ENCODE measurements around the gene CYP21A2. TPM values are rescaled to one million over a fixed set of nuclear protein-coding genes. Genes with fewer than 3 reads are reported as not detected.

Gene CYP21A2
- total RNA-seq, 1 donor from 2014 or later = not detected

DNA sequence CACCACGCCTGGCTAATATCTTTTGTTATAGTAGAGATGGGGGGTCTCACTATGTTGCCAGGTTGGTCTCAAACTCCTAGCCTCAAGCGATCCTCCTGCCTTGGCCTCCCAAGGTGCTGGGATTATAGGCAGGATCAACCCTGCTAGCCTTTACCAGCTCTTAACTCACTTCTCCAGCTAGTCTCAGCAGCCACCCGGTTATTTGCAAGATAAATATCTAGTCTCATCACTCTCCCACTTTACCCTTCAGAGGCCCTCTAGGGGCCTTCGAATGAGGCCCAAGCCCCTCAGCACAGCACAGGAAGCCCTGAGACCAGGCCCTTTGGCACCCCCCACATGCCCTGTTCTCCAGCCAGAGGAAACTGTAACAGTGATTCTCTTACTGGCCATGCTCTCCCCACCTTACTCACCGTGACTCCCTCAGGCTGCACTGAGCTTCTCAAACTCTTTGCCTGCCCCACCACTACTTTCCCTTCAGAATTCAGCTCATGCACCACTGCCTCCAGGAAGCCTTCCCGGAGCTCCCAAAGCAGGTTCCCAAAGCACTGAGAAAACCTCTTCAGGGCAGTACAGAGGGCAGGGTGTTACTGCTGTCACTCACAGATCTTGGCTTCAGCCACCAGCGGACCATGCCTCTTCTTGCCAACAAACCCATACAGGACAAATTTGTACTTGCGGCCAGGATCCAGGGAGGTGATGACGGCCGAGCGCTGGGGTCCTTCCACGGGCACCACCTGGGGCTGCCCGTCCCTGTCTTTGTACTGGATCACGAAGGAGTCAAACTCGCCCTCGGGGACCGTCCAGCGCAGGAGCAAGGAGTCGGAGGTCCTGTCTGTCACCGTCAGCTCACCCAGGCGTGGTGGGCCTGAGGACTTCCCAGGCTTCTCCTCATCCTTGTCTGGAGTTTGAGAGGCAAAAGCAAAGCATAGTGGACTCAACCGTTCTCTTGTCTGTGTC, 45.9 kb downstream of the CYP21A2 start:
- DNase-seq = no peak

DNA sequence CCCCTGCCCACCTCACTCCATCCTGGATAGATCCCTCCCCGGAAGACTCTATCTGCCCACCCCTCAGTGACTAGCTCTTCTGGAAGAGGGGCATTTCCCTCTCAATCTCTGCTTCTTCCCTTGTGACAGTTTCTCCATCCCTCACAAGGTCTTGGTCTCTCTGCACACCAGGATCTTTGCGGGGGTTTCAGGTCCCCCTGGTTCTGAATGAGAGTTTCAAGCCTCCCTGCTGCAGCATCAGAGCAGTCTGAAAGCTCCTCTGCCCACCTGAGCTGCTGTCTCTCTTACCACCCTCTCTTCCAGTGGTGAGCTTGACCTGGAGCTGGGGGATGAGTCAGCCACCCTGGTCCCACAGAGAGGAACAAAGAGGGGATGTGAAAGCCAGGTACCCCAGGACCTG, 46.6 kb downstream of the CYP21A2 start:
- no peak for DNase-seq

DNA sequence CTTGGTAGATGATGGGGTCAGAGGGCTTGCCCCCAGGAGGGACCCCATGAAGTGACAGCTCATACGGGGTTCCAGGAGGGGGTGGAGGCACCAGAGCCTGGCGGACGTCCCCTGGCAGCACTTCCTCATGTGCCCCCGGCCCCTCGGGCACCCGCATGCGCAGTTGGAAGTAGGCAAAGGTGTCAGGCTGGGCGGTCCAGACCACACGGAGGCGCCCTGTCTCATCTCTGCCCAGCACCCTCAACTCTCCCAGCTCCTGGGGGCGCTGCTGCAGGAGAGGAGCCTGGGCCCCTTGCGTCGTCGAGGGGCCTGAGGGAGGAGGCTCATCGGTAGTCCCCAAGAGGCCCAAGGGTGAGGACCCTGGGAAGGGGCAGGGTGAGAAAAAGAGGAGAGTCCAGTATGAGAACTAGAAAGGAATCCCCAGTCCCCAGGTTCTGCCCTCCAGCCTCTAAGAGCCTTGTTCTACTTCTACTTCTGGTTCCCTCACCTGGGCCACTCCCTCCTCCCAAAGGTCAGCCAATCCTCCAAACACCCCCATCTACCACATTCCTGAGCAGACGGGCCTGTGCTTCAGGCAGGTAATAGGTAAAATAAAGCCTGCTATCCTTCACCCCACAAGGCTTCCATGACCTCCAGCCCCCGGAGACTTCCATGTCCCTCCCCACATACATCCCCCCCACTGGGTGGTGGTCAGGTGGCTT, 47.7 kb downstream of the CYP21A2 start:
- no peak for DNase-seq

DNA sequence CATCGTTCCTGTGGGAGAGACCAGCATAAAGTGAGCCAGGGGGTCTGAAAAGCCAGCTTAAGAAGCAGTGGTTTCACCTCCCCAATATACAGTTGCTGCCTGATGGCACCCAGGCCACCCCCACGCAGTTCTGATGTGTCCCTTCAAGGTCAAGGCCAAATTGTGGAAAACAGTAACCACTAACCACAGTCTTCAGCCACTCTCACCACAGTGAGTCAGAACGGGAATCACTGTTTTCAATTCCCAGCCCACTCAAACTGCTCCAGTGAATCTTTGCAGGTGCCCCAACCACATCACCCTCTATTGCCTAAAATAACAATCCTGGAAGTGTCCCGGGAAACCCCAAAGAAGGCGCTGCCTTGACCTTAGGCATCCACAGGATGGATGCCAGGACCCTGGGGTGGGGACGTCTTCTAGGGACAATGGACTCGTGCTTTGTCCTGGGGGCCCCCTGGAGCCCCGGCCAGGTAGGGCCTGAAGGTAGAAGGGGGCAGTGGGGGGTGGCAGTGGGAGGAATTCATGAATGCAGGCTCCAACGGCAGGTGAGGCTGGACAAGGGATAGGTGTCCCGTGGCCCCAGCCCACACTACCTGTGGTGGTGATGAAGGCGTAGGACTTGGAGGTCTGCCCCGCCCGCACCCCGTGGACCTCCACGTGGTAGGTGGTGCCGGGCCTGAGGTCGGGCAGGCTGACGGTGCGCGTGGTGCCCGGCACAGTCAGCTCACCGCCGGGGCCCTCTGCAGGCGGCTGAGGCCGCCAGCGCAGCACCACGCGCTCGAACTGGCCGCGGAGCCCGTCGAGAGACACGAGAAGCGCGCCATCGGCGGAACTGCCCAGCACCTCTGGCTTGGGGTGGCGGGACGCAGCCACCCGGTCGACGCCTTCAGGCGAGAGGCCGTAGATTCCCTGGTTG, 48.7 kb downstream of the CYP21A2 start:
- no peak for DNase-seq

DNA sequence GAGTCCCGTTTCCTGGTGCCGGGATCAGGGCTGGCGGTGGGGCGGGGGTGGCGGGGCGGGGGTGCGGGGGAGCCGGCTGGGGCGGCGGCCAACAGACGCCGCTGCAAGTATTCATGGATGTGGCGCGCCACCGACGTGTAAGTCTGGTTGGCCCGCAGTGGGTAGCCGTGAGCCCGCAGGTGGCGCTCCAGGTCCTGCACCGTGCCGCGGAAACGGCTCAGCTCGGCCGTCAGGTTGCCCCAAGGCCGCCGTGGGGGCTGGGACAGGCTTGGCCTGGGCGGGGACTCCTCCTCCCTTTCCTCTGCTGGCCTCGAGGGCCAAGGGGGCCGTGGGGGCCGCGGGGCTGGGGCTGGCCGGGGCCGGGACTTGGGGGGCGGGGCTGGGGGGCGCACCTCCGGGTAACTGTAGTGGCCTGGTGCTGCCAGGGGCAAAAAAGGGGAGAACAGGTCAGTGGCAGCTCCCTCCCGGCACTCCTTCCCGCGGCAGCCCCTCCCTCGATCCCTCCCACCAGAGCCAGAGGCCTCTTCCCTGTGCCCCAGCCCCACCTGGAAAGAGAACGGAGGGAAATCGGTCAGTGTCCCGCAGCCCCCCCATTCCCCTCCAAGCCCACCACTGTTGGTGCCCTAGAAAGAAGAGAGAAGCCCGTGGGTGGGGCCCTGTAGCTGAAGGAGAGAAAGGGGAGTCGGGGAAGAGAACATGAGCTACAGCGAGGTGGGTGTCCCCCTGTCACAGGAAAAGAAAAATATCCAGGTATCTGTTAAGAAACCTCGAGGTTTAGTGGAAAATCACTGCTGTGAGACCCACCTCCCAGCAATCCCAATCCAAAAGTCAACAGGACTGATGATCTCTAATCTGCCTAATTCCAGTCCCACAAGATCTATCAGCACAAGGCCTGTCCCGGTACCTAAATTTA, 49.6 kb downstream of the CYP21A2 start:
- peak; percentile 55 for DNase-seq

DNA sequence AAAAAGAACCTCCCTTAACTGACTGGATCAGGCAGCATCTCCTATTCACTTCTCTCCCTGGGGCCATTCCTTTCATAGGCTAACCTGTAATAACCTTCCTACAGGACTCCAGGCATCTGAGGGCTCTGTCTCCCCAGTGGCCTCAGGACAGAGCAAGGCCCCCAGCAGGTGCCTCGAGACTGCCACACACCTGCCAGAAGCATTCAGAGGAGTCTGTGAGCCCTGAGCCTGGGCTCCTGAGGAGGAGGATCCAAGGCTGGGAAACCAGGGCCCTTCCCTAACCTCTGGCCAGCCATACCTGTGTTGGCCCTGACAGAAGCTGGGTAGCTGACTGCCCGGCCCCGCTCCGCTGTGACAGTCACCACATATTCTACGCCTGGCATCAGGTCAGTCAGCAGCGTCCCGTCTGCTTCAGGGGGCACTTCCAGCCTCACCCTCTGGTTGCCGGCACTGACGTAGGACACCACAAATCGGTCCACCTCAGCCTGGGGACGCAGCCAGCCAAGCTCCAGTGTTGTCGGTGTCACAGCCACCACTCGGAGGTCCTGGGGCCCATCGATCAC, 50.4 kb downstream of the CYP21A2 start:
- DNase-seq = no peak

DNA sequence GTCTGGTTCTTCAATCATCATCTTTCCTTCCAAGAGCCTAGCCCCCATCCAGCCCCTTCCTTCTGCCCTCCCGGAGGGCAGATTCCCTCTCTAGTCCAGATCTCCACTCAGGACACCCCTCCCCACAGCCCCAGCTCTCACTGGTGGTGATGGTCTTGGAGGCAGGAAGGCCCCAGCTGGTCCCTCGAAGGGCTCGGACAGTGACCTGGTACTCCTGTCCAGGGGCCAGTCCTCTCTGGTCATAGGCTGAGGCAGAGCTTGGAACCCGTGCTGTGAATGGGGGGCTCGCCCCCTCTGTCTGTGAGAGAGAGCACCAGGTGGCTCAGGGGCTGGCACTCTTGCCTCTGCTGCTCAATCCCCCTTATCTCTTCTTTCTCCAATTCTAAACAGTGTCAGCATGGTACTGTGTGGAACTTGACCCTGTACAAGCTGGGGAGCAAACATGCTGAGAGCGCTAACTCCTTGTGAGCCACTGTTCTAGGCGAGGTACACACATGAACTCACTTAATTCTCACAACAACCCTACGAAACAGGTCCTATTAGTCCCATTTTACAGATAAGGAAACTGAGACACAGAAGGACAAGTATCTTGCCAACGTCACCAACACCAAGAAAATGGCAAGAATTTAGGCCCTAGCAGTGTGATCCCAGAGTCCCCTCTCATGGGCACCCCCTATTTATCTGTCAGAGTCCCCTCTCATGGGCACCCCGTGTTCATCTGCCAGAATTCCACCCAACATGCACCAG, 51.0 kb downstream of the CYP21A2 start:
- no peak for DNase-seq

Small RNA genes within 50 kb of the gene (small RNA-seq; reads per million reads assigned to genes)
- not detected for gene RNA5SP206 (ENCODE audit: low replicate concordance)

Other genes starting within 250 kb of the CYP21A2 start
- gene VARS1, start 242.7 kb upstream of the CYP21A2 start, total RNA-seq = 29.1 TPM
- 21.0 TPM for gene LSM2, start 231.4 kb upstream of the CYP21A2 start, total RNA-seq
- 1.8 TPM for gene HSPA1L, start 223.1 kb upstream of the CYP21A2 start, total RNA-seq
- 213 TPM for gene HSPA1A, start 222.9 kb upstream of the CYP21A2 start, total RNA-seq
- 286 TPM for gene HSPA1B, start 210.7 kb upstream of the CYP21A2 start, total RNA-seq
- gene NEU1, start 175.6 kb upstream of the CYP21A2 start, total RNA-seq = 19.0 TPM
- 0.10 TPM for gene SLC44A4, start 159.4 kb upstream of the CYP21A2 start, total RNA-seq
- 25.6 TPM for gene EHMT2, start 140.7 kb upstream of the CYP21A2 start, total RNA-seq
- gene ZBTB12, start 136.3 kb upstream of the CYP21A2 start, total RNA-seq = 3.9 TPM
- gene C2, start 110.7 kb upstream of the CYP21A2 start, total RNA-seq = 4.9 TPM
- 2.2 TPM for gene CFB, start 92.3 kb upstream of the CYP21A2 start, total RNA-seq
- gene NELFE, start 79.4 kb upstream of the CYP21A2 start, total RNA-seq = 46.1 TPM
- 23.3 TPM for gene SKIC2, start 79.2 kb upstream of the CYP21A2 start, total RNA-seq
- 5.8 TPM for gene DXO, start 66.3 kb upstream of the CYP21A2 start, total RNA-seq
- gene C4A, start 56.4 kb upstream of the CYP21A2 start, total RNA-seq = 5.8 TPM
- gene C4B, start 23.6 kb upstream of the CYP21A2 start, total RNA-seq = 4.2 TPM
- gene TNXB, start 70.9 kb downstream of the CYP21A2 start, total RNA-seq = 64.4 TPM
- gene ATF6B, start 89.8 kb downstream of the CYP21A2 start, total RNA-seq = 23.1 TPM
- gene FKBPL, start 91.9 kb downstream of the CYP21A2 start, total RNA-seq = 5.0 TPM
- gene PRRT1, start 113.5 kb downstream of the CYP21A2 start, total RNA-seq = 0.20 TPM
- 124 TPM for gene PPT2, start 115.7 kb downstream of the CYP21A2 start, total RNA-seq
- 17.2 TPM for gene EGFL8, start 126.2 kb downstream of the CYP21A2 start, total RNA-seq
- 13.6 TPM for gene AGPAT1, start 137.7 kb downstream of the CYP21A2 start, total RNA-seq
- gene RNF5, start 140.0 kb downstream of the CYP21A2 start, total RNA-seq = 28.5 TPM
- 2.7 TPM for gene AGER, start 145.8 kb downstream of the CYP21A2 start, total RNA-seq
- gene PBX2, start 151.8 kb downstream of the CYP21A2 start, total RNA-seq = 51.6 TPM
- 4.1 TPM for gene GPSM3, start 154.2 kb downstream of the CYP21A2 start, total RNA-seq
- gene NOTCH4, start 185.7 kb downstream of the CYP21A2 start, total RNA-seq = 8.1 TPM

Data from skin of body (tissue), 3 donors.